TTC549 (cell line): ENCODE measurements around the gene HDGFL1.

Source experiments
- FAIRE-seq: peaks from 2 replicates; lab custom pipeline; 2012; peaks lifted over from hg19 to GRCh38; lab: Jason Lieb, UNC

The HDGFL1 gene

GRCh38 chr6:22569281-22570184, at the start of gene HDGFL1:
Gene HDGFL1 (plus strand): TSS chr6:22569566. CDS start chr6:22569576, 10 bp downstream.
- FAIRE-seq = no peak

- FAIRE-seq = no peak
These were observed 48.3 kb upstream of the HDGFL1 start for GRCh38 chr6:22521035-22521434.

GRCh38 chr6:22526736-22527135, 42.6 kb upstream of the HDGFL1 start:
- FAIRE-seq = no peak

- no peak for FAIRE-seq
These were observed 39.5 kb upstream of the HDGFL1 start for GRCh38 chr6:22529866-22530265.

- no peak for FAIRE-seq
These were observed 38.9 kb upstream of the HDGFL1 start for GRCh38 chr6:22530506-22530905.

GRCh38 chr6:22536122-22536521, 33.2 kb upstream of the HDGFL1 start:
- no peak for FAIRE-seq

- FAIRE-seq = no peak
These were observed 24.9 kb upstream of the HDGFL1 start for GRCh38 chr6:22544476-22544875.

GRCh38 chr6:22545051-22545450, 24.3 kb upstream of the HDGFL1 start:
- no peak for FAIRE-seq

- FAIRE-seq = no peak
These were observed 23.1 kb upstream of the HDGFL1 start for GRCh38 chr6:22546236-22546635.

- no peak for FAIRE-seq
These were observed 18.2 kb upstream of the HDGFL1 start for GRCh38 chr6:22550971-22551670.

GRCh38 chr6:22556266-22556665, 13.1 kb upstream of the HDGFL1 start:
- no peak for FAIRE-seq

GRCh38 chr6:22557007-22557406, 12.4 kb upstream of the HDGFL1 start:
- no peak for FAIRE-seq

- no peak for FAIRE-seq
These were observed 11.0 kb upstream of the HDGFL1 start for GRCh38 chr6:22558288-22558882.

- no peak for FAIRE-seq
These were observed 512 bp upstream of the HDGFL1 start for GRCh38 chr6:22568854-22569253.

- FAIRE-seq = no peak
These were observed 802 bp downstream of the HDGFL1 start for GRCh38 chr6:22570185-22570551.

- no peak for FAIRE-seq
These were observed 5.8 kb downstream of the HDGFL1 start for GRCh38 chr6:22575190-22575589.

GRCh38 chr6:22579439-22579838, 10.1 kb downstream of the HDGFL1 start:
- FAIRE-seq = no peak

GRCh38 chr6:22580337-22580736, 11.0 kb downstream of the HDGFL1 start:
- no peak for FAIRE-seq

- no peak for FAIRE-seq
These were observed 13.2 kb downstream of the HDGFL1 start for GRCh38 chr6:22582417-22583205.

- FAIRE-seq = no peak
These were observed 13.9 kb downstream of the HDGFL1 start for GRCh38 chr6:22583230-22583629.

GRCh38 chr6:22583927-22584326, 14.6 kb downstream of the HDGFL1 start:
- no peak for FAIRE-seq

GRCh38 chr6:22589118-22589517, 19.8 kb downstream of the HDGFL1 start:
- no peak for FAIRE-seq
